PFSK-1 (cell line): ENCODE measurements around the gene ZNF362.

Experiments used
- FOXP2 ChIP-seq: optimal IDR thresholded peaks from 2 replicates; pipeline ENCODE3; 2011; ENCODE audit warnings: borderline replicate concordance, control low read depth, inconsistent platforms; ENCODE audit not compliant: insufficient read depth; ENCODE audit errors: extremely low read length, extremely low read depth
- POLR2AphosphoS5 ChIP-seq: IDR thresholded peaks from 2 replicates; pipeline ENCODE4 v1.6.1; 2012; ENCODE audit warnings: low read depth, mild to moderate bottlenecking, control low read depth, low read length, moderate library complexity
- REST ChIP-seq, 2 experiments: IDR thresholded peaks; 2 replicates each; pipeline versions ENCODE4 v1.6.1 to v1.8.0; 2011 to 2012; ENCODE audit warnings: low read depth in 2 of 2, low read length in 2 of 2, control low read depth in 1 of 2, inconsistent platforms in 1 of 2, mild to moderate bottlenecking in 1 of 2, moderate library complexity in 1 of 2; ENCODE audit not compliant: insufficient read depth in 1 of 2
- SIN3A ChIP-seq: IDR thresholded peaks from 2 replicates; pipeline ENCODE4 v1.6.1; 2012; ENCODE audit warnings: mild to moderate bottlenecking, low read length, moderate library complexity, borderline replicate concordance; ENCODE audit not compliant: insufficient read depth
- TAF1 ChIP-seq: IDR thresholded peaks from 2 replicates; pipeline ENCODE4 v1.6.1; 2012; ENCODE audit warnings: low read length, control low read depth, borderline replicate concordance; ENCODE audit not compliant: insufficient read depth

ZNF362 gene

DNA sequence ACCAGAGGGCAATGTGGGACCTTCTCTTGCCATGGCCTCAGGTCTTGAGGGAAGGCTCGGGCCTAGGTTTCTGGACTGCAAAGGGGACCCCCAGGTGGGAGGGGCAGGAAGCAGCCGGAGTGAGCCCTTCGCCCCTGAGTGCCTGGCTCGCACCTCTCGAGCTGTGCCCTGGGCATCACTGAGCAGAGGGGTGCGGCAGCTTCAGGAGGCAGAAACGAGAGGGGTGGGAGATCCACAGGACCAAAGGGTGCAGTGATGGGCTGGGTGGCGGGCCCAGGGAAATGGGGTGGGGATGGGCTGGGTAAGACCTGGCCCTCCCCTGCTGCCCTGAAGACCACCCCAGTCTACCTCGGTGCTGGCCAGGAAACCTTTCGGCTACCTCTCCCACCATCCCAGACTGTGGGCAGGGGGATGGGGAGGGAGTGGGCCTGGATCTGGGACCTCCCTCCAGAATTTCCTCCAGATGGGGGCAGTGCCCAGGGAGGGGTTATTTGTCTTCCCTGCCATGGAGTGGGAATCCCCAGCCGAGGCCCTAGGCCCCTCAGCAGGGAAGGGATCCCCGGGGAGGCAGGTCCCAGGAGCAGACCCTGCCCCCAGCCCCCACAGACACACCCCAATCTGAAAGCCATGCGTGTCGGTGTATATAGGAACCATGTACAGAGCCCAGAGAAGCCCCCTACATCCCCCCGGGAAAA, 43.3 kb downstream of the ZNF362 start:
- no peak for TF ChIP-seq POLR2AphosphoS5
- no peak for TF ChIP-seq SIN3A
- TF ChIP-seq REST (IDR thresholded peaks at IDR 0.05; ENCODE audit: insufficient read depth in 1 of 2, low read depth in 2 of 2, low read length in 2 of 2), result no peak
- no peak for TF ChIP-seq TAF1
- no peak for TF ChIP-seq FOXP2

DNA sequence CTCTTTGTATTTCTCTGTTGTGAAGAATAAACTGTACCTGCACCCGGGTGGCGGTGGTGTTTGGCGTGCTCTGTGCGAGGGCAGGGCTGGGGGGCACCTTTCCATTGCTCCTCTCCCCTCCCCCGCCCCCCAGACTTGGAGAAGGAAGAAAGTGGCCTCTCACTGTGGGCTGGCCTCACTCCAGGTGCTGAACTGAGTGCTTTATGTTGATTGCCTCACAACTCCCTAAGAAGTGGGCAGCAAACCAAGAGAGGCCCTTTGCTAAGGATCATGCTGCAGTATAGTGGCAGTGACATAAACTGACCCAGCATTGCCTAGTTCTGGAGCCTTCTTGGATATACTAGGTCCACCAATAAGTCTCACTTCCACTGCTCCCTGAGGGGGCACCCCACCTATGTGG, 44.4 kb downstream of the ZNF362 start:
- no peak for TF ChIP-seq SIN3A
- no peak for TF ChIP-seq REST (IDR thresholded peaks at IDR 0.05; ENCODE audit: insufficient read depth in 1 of 2, low read depth in 2 of 2, low read length in 2 of 2)
- TF ChIP-seq FOXP2, result no peak
- TF ChIP-seq POLR2AphosphoS5, result no peak
- no peak for TF ChIP-seq TAF1

DNA sequence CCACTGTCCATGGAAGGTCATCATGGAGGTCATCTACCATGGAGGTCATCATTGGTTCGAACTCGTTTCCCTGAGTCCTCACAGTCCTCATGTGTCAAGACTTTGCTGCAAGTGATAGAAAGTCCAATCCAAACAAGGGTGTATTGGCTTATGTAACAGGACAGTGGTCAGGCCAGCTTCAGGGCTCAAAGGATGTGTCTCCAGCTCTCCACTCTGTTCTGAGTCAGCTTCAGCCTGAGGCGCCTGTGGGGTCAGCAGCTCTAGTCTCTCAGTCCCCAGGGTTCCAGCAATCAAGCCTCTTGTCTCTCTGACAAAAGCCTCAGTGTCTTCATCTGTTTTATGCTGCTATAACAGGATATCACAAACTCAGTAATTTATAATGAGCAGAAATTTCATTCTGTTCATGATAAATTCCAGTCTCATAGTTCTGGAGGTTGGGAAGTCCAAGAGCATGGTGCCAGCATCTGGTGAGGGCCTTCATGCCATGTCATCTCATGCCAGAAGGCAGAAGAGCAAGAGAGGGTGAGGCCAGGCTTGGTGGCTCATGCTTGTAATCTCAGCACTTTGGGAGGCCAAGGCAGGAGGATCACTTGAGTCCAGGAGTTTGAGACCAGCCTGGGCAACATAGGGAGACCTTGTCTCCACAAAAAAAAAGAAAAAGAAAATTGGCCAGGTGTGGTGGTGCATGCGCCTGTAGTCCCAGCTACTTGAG, 45.1 kb downstream of the ZNF362 start:
- no peak for TF ChIP-seq REST (IDR thresholded peaks at IDR 0.05; ENCODE audit: insufficient read depth in 1 of 2, low read depth in 2 of 2, low read length in 2 of 2)
- no peak for TF ChIP-seq FOXP2
- TF ChIP-seq SIN3A, result no peak

DNA sequence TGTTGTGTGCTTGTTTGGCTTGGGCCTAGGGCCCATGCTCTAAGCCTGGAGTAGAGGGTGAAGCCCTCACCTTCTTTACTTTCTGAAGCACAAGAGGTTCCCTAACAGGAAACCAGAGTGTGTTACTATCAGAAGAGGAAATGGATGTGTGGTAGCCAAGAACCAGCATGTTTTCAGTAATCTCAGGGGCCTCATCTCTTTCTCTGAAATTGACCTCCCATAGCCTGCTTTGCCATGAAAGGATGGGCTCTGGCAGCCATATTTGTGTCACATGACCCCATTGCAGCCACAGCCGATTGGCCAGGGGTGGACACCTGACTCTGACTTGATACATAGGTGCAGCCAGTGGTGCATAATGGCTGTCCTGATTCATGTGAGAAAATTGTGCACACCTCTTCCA, 46.0 kb downstream of the ZNF362 start:
- TF ChIP-seq TAF1 (no peak), POLR2AphosphoS5 (no peak), SIN3A (no peak), FOXP2 (no peak), REST (IDR thresholded peaks at IDR 0.05; ENCODE audit: insufficient read depth in 1 of 2, low read depth in 2 of 2, low read length in 2 of 2) (no peak)
